OCI-LY7 (cell line): ENCODE measurements around the gene PSPC1. TPM values are rescaled to one million over a fixed set of nuclear protein-coding genes. Genes with fewer than 3 reads are reported as not detected.

Experiments
- BruUV-seq: library from RNA; stranded (reverse); fragments of 400-500 nt; replicated peaks from 2 replicates; lab custom pipeline; 2021; lab: Mats Ljungman, UMichigan
- CTCF ChIA-PET: fragments of 300-600 bp; sonication (Branson Sonifier 250); formaldehyde crosslinking; loops from one replicate; lab custom pipeline; 2022; ENCODE audit warnings: antibody characterized with exemption; ENCODE audit not compliant: unreplicated experiment; lab: Charles Lee
- POLR2A ChIA-PET: fragments of 300-600 bp; sonication (Branson Sonifier 250); formaldehyde crosslinking; loops from one replicate; lab custom pipeline; 2022; ENCODE audit warnings: antibody characterized with exemption; lab: Charles Lee
- DNase-seq: peaks from one replicate; pipeline ENCODE4 v3.0.0-alpha.2; 2015; ENCODE audit warnings: low spot score
- H2AFZ ChIP-seq: fragments of 200-600 bp; sonication (generic), shearing (Covaris generic); 2 replicates; pipeline ENCODE4 v1.6.1; 2014; ENCODE audit warnings: mild to moderate bottlenecking, antibody characterized with exemption, low read length, moderate library complexity
- H3K27ac ChIP-seq: fragments of 200-600 bp; sonication (generic); 2 replicates; pipeline ENCODE4 v1.5.1; 2014; ENCODE audit warnings: mixed run types, low read depth, mild to moderate bottlenecking, moderate library complexity, low read length, inconsistent platforms; ENCODE audit not compliant: poor library complexity, severe bottlenecking
- H3K36me3 ChIP-seq: fragments of 200-600 bp; sonication (generic); 2 replicates; pipeline ENCODE4 v1.6.1; 2014; ENCODE audit warnings: mild to moderate bottlenecking, antibody characterized with exemption, low read length, moderate library complexity, mixed read lengths; ENCODE audit not compliant: insufficient read depth
- H3K4me1 ChIP-seq: fragments of 200-600 bp; sonication (generic); 2 replicates; pipeline ENCODE4 v1.5.1; 2014; ENCODE audit warnings: mild to moderate bottlenecking, low read length; ENCODE audit not compliant: insufficient read depth, poor library complexity, severe bottlenecking
- H3K4me2 ChIP-seq: fragments of 200-600 bp; sonication (generic); 2 replicates; pipeline ENCODE4 v1.6.1; 2014; ENCODE audit warnings: mild to moderate bottlenecking, low read length
- H3K4me3 ChIP-seq: fragments of 200-600 bp; sonication (generic); 2 replicates; pipeline ENCODE4 v1.5.1; 2014; ENCODE audit warnings: mild to moderate bottlenecking, low read depth, low read length; ENCODE audit not compliant: poor library complexity, severe bottlenecking
- H3K79me2 ChIP-seq: fragments of 200-600 bp; sonication (generic); 2 replicates; pipeline ENCODE4 v1.6.1; 2016; ENCODE audit warnings: low read depth, mild to moderate bottlenecking, low read length, moderate library complexity, mixed read lengths; ENCODE audit not compliant: insufficient read depth
- H3K9me2 ChIP-seq: fragments of 200-600 bp; sonication (generic); 2 replicates; pipeline ENCODE4 v1.6.1; 2016; ENCODE audit warnings: mild to moderate bottlenecking, low read length, mixed read lengths; ENCODE audit not compliant: insufficient read depth
- H3K9me3 ChIP-seq: fragments of 200-600 bp; sonication (generic); 2 replicates; pipeline ENCODE4 v1.6.1; 2014; ENCODE audit warnings: mild to moderate bottlenecking, mixed run types, low read length, mixed read lengths
- H4K20me1 ChIP-seq: fragments of 200-600 bp; sonication (generic); 2 replicates; pipeline ENCODE4 v1.6.1; 2014; ENCODE audit warnings: mild to moderate bottlenecking, antibody characterized with exemption, low read length, moderate library complexity, mixed read lengths; ENCODE audit not compliant: insufficient read depth
- CTCF ChIP-seq: fragments of 200-600 bp; sonication (generic); conservative IDR thresholded peaks from 2 replicates; pipeline ENCODE4 v1.5.1; 2014; ENCODE audit warnings: mild to moderate bottlenecking, antibody characterized with exemption, low read length, moderate library complexity, mixed read lengths
- EZH2phosphoT487 ChIP-seq: fragments of 200-600 bp; sonication (generic); IDR thresholded peaks from 2 replicates; pipeline ENCODE4 v1.6.1; 2018; ENCODE audit warnings: low read depth, borderline replicate concordance, mild to moderate bottlenecking, mixed run types, antibody characterized with exemption, low read length, moderate library complexity, mixed read lengths
- intact Hi-C: fragments of 100-400 bp; cut with micrococcal nuclease; formaldehyde crosslinking; loops from one replicate; pipeline ENCODE4 v1.10.0; 2022; ENCODE audit not compliant: unreplicated experiment
- total RNA-seq, 2 experiments: library from RNA; depleted of rRNA in 1 of 2; stranded (reverse); fragments of >200 nt in 1 of 2; shearing (Covaris generic) in 1 of 2; gene quantifications; 2 replicates each; pipeline ENCODE4 v1.2.3, GENCODE V29; 2014 to 2022

Gene PSPC1
- total RNA-seq, 2 experiments from 2014 or later = 91.5 to 115 TPM

DNA sequence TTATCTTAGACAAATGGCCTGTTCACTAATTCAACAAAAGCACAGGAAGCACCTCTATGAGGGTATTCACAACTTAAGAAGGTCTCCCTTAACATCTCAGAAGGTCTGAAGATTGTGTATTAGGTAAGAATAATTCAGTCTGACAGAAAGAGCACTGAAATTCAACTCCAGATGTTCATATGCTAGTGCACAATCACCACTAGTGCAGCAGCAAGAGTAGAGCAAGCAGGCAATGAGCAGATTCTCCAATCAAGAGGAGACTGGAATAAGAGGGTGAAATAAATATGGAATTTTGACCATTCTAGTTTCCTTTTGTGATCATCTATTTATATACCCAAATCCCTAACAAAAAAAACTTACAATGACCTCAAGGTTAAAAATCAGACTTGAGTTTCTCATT is 97.3 kb downstream of the PSPC1 start:
- DNase-seq = no peak
- Histone ChIP-seq H3K4me1 (no peaks in the 10 kb centered on the region), H3K4me2 (no peak overlapping the region), H3K9me3 (no peaks in the 10 kb centered on the region), H4K20me1 (no peaks in the 10 kb centered on the region), H2AFZ (no peak overlapping the region), H3K27ac (no peak overlapping the region), H3K9me2 (no peaks in the 10 kb centered on the region), H3K36me3 (peaks cover 23% of the 10 kb centered on the region; the same call in 1 of the 2 replicates), H3K79me2 (no peaks in the 10 kb centered on the region), H3K4me3 (no peak overlapping the region)
- BruUV-seq = no TSS peak
- CTCF ChIA-PET = no interaction called here
- TF ChIP-seq EZH2phosphoT487 (no peak), CTCF (no peak)
- POLR2A ChIA-PET = interaction anchor here (0.6 kb wide), 1 partner anchor 334 kb away, joined by 3 read pairs; no protein-coding TSS in a partner anchor
- intact Hi-C loops = no loop called here

DNA sequence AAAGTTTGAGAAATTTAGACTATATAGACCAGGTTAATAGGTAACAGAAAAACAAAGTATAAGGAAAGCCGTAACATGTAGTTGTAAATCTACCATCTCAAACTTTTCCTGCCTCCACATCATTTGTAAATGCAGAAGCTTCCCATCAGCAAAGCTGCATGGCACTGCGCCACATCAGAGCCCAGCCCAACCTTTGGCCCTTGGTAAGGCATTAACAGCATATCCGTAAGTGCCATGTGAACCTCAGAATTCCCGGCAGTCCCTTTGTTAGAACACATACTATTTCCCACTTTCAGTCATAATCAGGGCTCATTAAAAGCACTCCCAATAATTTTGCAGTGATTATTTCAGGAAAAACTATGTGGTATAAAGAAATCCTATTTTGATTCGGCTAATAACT is 97.7 kb downstream of the PSPC1 start:
- Histone ChIP-seq H3K9me2 (no peaks in the 10 kb centered on the region), H3K4me2 (no peak overlapping the region), H3K79me2 (no peaks in the 10 kb centered on the region), H3K27ac (no peak overlapping the region), H3K4me1 (no peaks in the 10 kb centered on the region), H3K9me3 (no peaks in the 10 kb centered on the region), H3K36me3 (peaks cover 19% of the 10 kb centered on the region; the same call in 1 of the 2 replicates), H2AFZ (no peak overlapping the region), H3K4me3 (no peak overlapping the region), H4K20me1 (no peaks in the 10 kb centered on the region)
- POLR2A ChIA-PET = interaction anchor here (0.6 kb wide), 1 partner anchor 334 kb away, joined by 3 read pairs; no protein-coding TSS in a partner anchor
- CTCF ChIA-PET = no interaction called here
- no peak for TF ChIP-seq CTCF
- no peak for TF ChIP-seq EZH2phosphoT487
- no TSS peak for BruUV-seq
- intact Hi-C loops = no loop called here
- no peak for DNase-seq

GRCh38 chr13:19681517-19681916 is 101.2 kb downstream of the PSPC1 start:
- TF ChIP-seq EZH2phosphoT487 (no peak), CTCF (no peak)
- H3K9me3 ChIP-seq = no peaks in the 10 kb centered on the region
- CTCF ChIA-PET = no interaction called here
- no peaks in the 10 kb centered on the region for H3K4me1 ChIP-seq
- intact Hi-C loops = no loop called here
- H3K79me2 ChIP-seq = no peaks in the 10 kb centered on the region
- H2AFZ ChIP-seq = no peak overlapping the region
- no peak overlapping the region for H3K4me3 ChIP-seq
- no peak overlapping the region for H3K27ac ChIP-seq
- 0 out of 2 replicates have a peak, but pooled peaks cover 2% of the 10 kb centered on the region for H4K20me1 ChIP-seq
- POLR2A ChIA-PET = interaction anchor here (0.6 kb wide), 1 partner anchor 17 kb away, joined by 4 read pairs; no protein-coding TSS in a partner anchor
- H3K36me3 ChIP-seq = peaks cover 29% of the 10 kb centered on the region
- no peaks in the 10 kb centered on the region for H3K9me2 ChIP-seq
- DNase-seq = no peak
- no TSS peak for BruUV-seq
- no peak overlapping the region for H3K4me2 ChIP-seq
